ENCODE data around the gene EIF3A.

The EIF3A gene

DNA sequence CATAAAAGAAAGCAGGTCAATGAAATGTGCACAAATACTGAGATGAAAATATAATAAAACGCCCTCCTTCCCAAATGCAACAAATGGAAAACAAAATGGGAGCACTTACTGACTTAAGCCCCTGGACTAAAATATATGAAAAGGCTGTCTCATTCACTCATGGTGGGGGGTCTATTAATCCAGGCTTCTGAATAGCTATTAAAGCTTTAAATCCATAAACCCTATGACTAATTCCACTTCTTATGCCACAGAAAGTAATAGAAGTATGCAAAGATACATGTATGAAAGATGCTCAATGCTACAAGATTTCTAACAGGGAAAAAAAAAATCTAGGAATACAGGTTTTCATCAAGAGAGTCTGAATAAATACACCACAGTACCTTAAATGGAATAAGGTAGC, 20.5 kb downstream of the EIF3A start:
- TF ChIP-seq JUND (IDR thresholded peaks at IDR 0.05; ENCODE audit: low read depth): no peak
- no peak for DNase-seq (ENCODE audit: low read depth in 1 of 2, low spot score in 1 of 2)
- in situ Hi-C loops (cut with HindIII; ENCODE audit: low pct_unique_long_range_greater_than_20kb, low sequenced_read_pairs): no loop called here

DNA sequence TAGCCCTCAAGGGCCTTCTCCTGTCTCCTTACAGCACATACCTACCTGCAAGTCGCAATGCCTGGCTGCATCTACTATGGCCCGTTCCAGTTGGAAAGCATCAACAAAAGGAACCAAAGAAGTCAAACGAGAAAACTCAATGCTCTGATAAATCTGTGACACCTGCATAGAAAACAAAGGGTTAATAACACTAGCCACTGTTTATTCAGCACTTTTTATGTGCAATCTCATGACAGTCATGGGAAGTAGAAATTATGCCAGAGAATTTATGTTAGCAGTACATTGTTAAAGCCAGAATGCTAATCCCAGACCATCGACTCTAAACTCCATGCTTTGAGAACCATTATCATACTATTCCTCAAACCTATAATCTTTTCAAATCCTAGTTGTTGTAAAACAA, 21.1 kb downstream of the EIF3A start:
- no peak for TF ChIP-seq JUND (IDR thresholded peaks at IDR 0.05; ENCODE audit: low read depth)
- in situ Hi-C loops (cut with HindIII; ENCODE audit: low pct_unique_long_range_greater_than_20kb, low sequenced_read_pairs): no loop called here
- DNase-seq (ENCODE audit: low read depth in 1 of 2, low spot score in 1 of 2): no peak

DNA sequence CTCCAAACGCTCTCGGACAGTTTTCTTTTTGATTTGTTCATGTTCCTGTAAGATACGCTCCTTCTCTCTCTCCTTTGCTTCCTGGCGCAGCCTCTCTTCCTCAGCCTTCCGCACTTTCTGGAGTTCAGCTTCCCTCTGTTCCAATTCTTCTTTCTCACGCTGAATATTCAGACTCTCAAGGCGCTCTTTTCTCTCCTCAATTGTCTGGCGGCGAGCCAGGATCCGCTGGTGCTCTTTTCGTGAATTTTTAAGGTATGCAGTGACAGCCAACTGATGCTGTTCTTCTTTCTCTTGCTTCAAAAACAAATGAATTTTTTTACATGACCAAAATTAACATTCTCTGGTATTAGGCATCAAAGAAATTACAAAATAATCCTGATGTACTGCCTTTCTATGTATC, 22.6 kb downstream of the EIF3A start:
- DNase-seq (ENCODE audit: low read depth in 1 of 2, low spot score in 1 of 2): no peak
- no peak for TF ChIP-seq JUND (IDR thresholded peaks at IDR 0.05; ENCODE audit: low read depth)
- in situ Hi-C loops (cut with HindIII; ENCODE audit: low pct_unique_long_range_greater_than_20kb, low sequenced_read_pairs): no loop called here

DNA sequence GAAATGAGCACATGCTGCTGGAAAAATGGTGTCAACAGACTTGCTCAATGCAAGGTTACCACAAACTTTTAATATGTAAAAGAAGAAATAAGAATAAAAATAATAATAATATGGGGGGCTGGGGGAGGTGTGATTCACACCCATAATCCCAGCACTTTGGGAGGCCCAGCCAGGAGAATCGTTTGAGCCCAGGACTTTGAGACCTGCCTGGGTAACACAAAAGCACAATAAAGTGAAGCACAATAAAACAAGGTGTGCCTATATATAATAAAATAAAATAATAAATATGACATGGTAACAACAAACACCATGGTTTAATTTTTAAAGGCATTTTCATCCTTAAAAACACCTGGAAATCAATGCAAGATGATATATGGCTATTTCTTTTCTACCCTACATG, 25.1 kb downstream of the EIF3A start:
- no peak for DNase-seq (ENCODE audit: low read depth in 1 of 2, low spot score in 1 of 2)
- no peak for TF ChIP-seq JUND (IDR thresholded peaks at IDR 0.05; ENCODE audit: low read depth)
- in situ Hi-C loops (cut with HindIII; ENCODE audit: low pct_unique_long_range_greater_than_20kb, low sequenced_read_pairs): no loop called here

DNA sequence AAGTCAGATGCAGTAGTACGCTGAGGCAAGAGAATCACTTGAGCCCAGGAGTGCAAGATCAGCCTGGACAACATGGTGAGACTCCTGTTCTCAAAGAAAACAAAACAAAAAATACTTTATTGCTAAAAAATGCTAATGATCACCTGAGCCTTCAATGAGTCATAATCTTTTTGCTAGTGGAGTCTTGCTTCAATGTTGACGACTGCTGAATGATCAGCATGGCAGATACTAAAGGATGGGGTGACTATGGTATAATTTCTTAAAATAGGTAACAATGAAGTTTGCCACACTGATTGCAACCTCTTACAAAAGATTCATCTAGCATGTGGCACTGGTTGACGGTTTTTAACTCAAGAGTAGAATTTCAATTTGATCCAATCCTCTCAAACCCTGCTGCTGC, 28.8 kb downstream of the EIF3A start:
- no peak for DNase-seq (ENCODE audit: low read depth in 1 of 2, low spot score in 1 of 2)
- no peak for TF ChIP-seq JUND (IDR thresholded peaks at IDR 0.05; ENCODE audit: low read depth)
- in situ Hi-C loops (cut with HindIII; ENCODE audit: low pct_unique_long_range_greater_than_20kb, low sequenced_read_pairs): no loop called here

DNA sequence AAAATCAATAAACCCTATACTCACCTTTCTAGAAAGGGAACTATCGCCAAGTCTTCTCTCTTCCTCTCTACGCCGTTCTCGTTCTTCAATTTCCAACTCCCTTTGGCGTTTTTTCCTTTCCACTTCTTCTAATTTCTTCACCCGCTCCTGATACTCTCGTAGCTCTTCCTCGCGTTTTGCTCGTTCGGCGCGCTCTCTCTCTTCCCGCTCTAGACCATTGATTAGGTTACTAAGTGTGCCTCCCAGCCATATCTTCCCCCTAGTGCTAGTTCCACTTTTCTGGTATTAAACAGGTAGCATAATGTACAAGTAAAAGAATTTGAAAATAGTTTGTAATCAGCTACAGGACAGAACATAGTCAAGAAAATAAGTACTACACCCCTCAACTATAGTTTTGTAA, 30.8 kb downstream of the EIF3A start:
- in situ Hi-C loops (cut with HindIII; ENCODE audit: low pct_unique_long_range_greater_than_20kb, low sequenced_read_pairs): no loop called here
- DNase-seq (ENCODE audit: low read depth in 1 of 2, low spot score in 1 of 2): no peak
- TF ChIP-seq JUND (IDR thresholded peaks at IDR 0.05; ENCODE audit: low read depth): no peak

DNA sequence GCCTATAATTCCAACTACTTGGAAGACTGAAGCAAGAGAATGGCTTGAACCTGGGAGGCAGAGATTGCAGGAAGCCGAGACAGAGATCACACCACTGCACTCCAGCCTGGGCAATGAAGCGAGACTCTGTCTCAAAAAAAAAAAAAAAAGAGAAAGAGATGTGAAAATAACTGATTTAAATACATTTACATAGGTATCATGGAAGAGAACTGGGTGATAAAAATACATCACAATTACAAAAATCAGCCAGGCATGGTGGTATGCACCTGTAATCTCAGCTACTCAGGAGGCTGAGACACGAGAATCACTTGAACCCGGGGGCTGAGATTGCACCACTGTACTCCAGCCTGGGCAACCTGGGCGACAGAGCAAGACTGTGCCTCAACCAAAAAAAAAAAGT, 31.3 kb downstream of the EIF3A start:
- TF ChIP-seq JUND (IDR thresholded peaks at IDR 0.05; ENCODE audit: low read depth): no peak
- no peak for DNase-seq (ENCODE audit: low read depth in 1 of 2, low spot score in 1 of 2)

DNA sequence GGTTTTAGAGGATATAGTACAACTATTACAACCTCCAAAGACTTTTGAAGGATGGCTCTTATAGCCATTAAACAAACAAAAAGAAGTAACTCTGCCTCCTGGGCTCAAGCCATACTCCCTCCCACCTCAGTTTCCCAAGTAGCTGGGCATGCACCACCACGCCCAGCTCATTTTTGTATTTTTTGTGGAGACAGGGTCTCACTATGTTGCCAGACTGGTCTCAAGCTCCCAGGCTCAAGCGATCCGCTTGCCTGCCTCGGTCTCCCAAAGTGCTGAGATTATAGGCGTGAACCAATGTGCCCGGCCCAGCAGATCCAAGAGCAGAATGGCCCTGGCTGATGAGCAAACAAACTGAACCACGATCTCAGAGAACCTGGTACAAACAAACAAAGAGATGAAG, 35.1 kb downstream of the EIF3A start:
- in situ Hi-C loops (cut with HindIII; ENCODE audit: low pct_unique_long_range_greater_than_20kb, low sequenced_read_pairs): no loop called here
- no peak for TF ChIP-seq JUND (IDR thresholded peaks at IDR 0.05; ENCODE audit: low read depth)
- no peak for DNase-seq (ENCODE audit: low read depth in 1 of 2, low spot score in 1 of 2)

More for the DNA sequence above, 31.3 kb downstream of the EIF3A start:
- in situ Hi-C loops (cut with HindIII; ENCODE audit: low pct_unique_long_range_greater_than_20kb, low sequenced_read_pairs): no loop called here

DNA sequence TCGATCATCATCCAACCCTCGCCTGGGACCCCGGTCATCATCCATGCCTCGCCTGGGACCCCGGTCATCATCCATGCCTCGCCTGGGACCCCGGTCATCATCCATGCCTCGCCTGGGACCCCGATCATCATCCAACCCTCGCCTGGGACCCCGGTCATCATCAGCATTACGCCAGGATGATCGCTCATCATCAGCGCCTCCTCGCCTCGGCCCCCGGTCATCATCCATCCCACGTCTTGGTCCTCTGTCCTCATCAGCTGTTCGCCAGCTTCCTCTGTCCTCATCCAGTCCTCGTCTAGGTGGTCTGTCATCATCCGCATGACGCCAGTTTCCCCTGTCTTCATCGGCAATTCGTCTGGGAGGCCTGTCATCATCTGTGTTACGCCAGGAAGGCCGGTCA, 38.4 kb downstream of the EIF3A start:
- TF ChIP-seq JUND (IDR thresholded peaks at IDR 0.05; ENCODE audit: low read depth): no peak
- in situ Hi-C loops (cut with HindIII; ENCODE audit: low pct_unique_long_range_greater_than_20kb, low sequenced_read_pairs): no loop called here

DNA sequence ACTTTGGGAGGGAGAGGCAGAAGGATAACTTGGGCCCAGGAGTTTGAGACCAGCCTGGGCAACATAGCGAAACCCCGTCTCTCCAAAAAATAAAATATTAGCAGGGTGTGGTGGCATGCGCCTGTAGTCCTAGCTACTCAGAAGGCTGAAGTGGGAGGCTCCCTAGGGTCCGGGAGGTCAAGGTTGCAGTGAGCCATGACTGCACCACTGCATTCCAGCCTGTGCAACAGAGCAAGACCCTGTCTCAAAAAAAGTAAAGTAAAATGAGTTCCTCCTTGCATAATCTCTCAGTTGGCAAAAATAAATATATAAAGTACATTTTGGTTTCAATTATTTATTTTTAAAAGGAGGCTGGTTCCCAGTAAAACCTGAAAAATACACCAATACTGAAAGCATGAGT, 39.3 kb downstream of the EIF3A start:
- in situ Hi-C loops (cut with HindIII; ENCODE audit: low pct_unique_long_range_greater_than_20kb, low sequenced_read_pairs): no loop called here
- no peak for DNase-seq (ENCODE audit: low read depth in 1 of 2, low spot score in 1 of 2)
- no peak for TF ChIP-seq JUND (IDR thresholded peaks at IDR 0.05; ENCODE audit: low read depth)

More for the DNA sequence above, 38.4 kb downstream of the EIF3A start:
- DNase-seq (ENCODE audit: low read depth in 1 of 2, low spot score in 1 of 2): no peak

DNA sequence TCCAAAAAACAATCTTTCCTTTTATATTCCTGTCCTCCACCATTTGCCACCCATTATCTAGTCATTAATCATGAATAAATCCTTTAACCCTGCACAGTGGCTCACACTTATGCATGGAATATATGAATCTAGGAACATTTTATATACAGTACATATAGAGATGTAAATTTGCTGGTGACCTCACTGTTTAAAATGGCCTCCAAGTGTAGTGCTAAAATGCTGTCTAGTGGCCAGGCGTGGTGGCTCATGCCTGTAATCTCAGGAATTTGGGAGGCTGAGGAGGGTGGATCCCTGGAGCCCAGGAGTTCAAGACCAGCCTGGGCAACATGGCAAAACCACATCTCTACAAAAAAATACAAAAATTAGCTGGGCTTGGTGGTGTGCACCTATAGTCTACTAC, 41.5 kb downstream of the EIF3A start:
- TF ChIP-seq JUND (IDR thresholded peaks at IDR 0.05; ENCODE audit: low read depth): no peak
- in situ Hi-C loops (cut with HindIII; ENCODE audit: low pct_unique_long_range_greater_than_20kb, low sequenced_read_pairs): no loop called here
- DNase-seq (ENCODE audit: low read depth in 1 of 2, low spot score in 1 of 2): no peak

DNA sequence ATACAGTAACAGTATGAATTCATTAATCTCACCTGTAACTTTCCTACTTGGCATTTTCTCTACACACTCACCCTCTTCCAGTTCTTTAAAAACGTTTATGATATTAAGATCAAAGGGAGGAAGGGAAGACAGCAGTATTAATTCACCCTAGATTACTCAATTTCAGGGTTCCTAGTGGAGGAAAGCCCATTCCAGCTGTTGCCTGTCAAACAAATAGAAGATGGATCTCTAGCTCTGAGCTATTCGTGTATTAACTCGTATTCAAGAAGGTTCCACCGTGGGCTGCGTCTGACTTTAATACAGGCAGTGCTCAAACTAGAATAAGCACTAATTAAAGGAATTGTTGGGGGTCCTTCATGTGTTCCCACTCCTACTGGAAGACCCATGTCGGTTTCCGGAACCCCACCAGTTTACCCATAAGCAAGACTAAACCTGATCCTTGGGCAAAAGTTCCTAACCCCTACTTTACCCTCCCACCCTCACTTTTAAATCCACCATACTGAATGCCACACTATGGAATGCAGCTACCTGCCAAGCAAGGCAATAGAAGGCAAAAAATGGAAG, 49.0 kb downstream of the EIF3A start:
- DNase-seq (ENCODE audit: low read depth in 1 of 2, low spot score in 1 of 2): no peak
- no peak for TF ChIP-seq JUND (IDR thresholded peaks at IDR 0.05; ENCODE audit: low read depth)
- in situ Hi-C loops (cut with HindIII; ENCODE audit: low pct_unique_long_range_greater_than_20kb, low sequenced_read_pairs): no loop called here

DNA sequence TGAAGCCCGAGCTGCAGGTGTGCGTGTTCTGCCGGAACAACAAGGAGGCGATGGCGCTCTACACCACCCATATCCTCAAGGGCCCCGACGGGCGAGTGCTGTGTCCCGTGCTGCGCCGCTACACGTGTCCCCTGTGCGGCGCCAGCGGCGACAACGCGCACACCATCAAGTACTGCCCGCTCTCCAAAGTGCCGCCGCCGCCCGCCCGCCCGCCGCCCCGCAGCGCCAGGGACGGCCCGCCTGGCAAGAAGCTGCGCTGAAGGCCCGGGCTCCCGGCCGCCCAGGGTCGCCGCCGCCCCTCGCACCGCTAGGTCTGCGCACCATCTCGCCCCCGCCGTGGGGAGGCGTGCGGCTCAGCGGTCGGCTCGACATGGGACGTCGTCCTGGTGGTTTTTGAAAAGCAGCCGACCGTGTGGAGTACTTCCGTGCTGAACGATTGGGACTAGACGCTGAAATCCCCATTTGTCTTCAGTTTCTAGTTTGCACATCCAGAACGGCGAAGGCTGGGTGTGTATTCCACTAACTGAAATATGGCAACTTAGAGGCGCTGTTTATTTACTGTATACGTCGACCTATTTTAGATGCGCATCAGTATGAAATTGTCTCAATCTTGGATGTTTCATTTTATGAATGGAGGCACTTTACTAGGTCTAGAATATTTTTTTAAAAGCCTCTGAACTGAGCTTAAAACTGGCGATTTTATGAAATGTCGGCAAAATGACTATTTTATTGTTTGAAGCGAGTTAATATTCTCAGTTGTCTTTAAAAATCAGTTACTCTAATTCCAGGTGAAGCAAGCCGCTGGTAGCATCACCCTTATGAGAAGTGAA, 50.0 kb downstream of the EIF3A start:
- in situ Hi-C loops (cut with HindIII; ENCODE audit: low pct_unique_long_range_greater_than_20kb, low sequenced_read_pairs): no loop called here
- TF ChIP-seq JUND (IDR thresholded peaks at IDR 0.05; ENCODE audit: low read depth): no peak
- peak in 1 of 2 experiments; percentile 75 for DNase-seq (ENCODE audit: low read depth in 1 of 2, low spot score in 1 of 2)
